Tibial nerve (tissue), 4 donors: ENCODE data around the gene LAMP2. TPM values are rescaled to one million over a fixed set of nuclear protein-coding genes. Genes with fewer than 3 reads are reported as not detected.
A peak's percentile ranks its signal among the peaks of the same experiment; 100 is the strongest.
"Not testable (repeated sequence)": the region's sequence is repeated elsewhere in the genome, so short reads cannot be mapped to it uniquely, and the experiment has no call there.

ENCODE experiments used
- DNase-seq, 2 donors: peaks; one replicate each; pipeline ENCODE4 v3.0.0-alpha.2; 2019; ENCODE audit warnings: low spot score in 2 of 2
- H3K27ac ChIP-seq, 4 donors: fragments of 200-600 bp; sonication (generic) in 3 of 4; one replicate each; pipeline ENCODE4 v1.5.1; 2017 to 2019; ENCODE audit warnings: mild to moderate bottlenecking in 1 of 4
- H3K27me3 ChIP-seq, 2 donors: fragments of 200-600 bp; sonication (generic) in 1 of 2; one replicate each; pipeline versions ENCODE4 v1.5.1 to v1.6.0; 2017 to 2019
- H3K36me3 ChIP-seq, 3 donors: fragments of 200-600 bp; sonication (generic); one replicate each; pipeline ENCODE4 v1.5.1; 2018 to 2019
- H3K4me1 ChIP-seq, 4 donors: fragments of 200-600 bp; sonication (generic) in 3 of 4; one replicate each; pipeline ENCODE4 v1.5.1; 2017 to 2019
- H3K4me3 ChIP-seq, 4 donors: fragments of 200-600 bp; sonication (generic) in 3 of 4; one replicate each; pipeline ENCODE4 v1.5.1; 2017 to 2019; ENCODE audit warnings: mild to moderate bottlenecking in 1 of 4, moderate library complexity in 1 of 4
- H3K9me3 ChIP-seq, 4 donors: fragments of 200-600 bp; sonication (generic) in 3 of 4; one replicate each; pipeline ENCODE4 v1.5.1; 2017 to 2019
- CTCF ChIP-seq, 5 experiments: fragments of 200-600 bp in 3 of 5; fragments of 450-650 bp in 2 of 5; sonication (generic) in 3 of 5; IDR thresholded peaks; one replicate each; pipeline ENCODE4 v1.5.1; 2016 to 2019; ENCODE audit warnings: antibody characterized with exemption in 5 of 5, mild to moderate bottlenecking in 3 of 5, moderate library complexity in 2 of 5
- EP300 ChIP-seq, 2 donors: sonication (generic); formaldehyde crosslinking; IDR thresholded peaks; one replicate each; pipeline ENCODE4 v1.6.1; 2017; ENCODE audit warnings: antibody characterized with exemption in 2 of 2, mild to moderate bottlenecking in 1 of 2
- POLR2A ChIP-seq, 2 donors: fragments of 450-650 bp; IDR thresholded peaks; one replicate each; pipeline ENCODE4 v1.6.1; 2017; ENCODE audit warnings: antibody characterized with exemption in 2 of 2, mild to moderate bottlenecking in 2 of 2, moderate library complexity in 2 of 2
- WGBS, 2 donors: methylation state at CpG; one replicate each; pipeline ENCODE4 v1.1.5; 2018; 5-methylcytosine and 5-hydroxymethylcytosine counted together
- total RNA-seq, 4 donors: library from RNA; depleted of rRNA; stranded (reverse); fragments of >200 nt; gene quantifications; one replicate each; pipeline ENCODE4 v1.1.0, GENCODE V29; 2016

The LAMP2 gene
- total RNA-seq, 4 donors from 2014 or later = 84.9 to 110 (median 106) TPM

GRCh38 chrX:120485315-120485637 is 16.2 kb upstream of the LAMP2 start:
- H3K27me3 ChIP-seq = no peaks in the 10 kb centered on the region
- DNase-seq = no peak
- peaks cover 0 to 8% (median 2%) of the 10 kb centered on the region in 4 donors for H3K4me1 ChIP-seq
- H3K9me3 ChIP-seq = no peaks in the 10 kb centered on the region
- H3K4me3 ChIP-seq = peak overlapping the region; percentile 34 to 51 (median 46)
- TF ChIP-seq CTCF (IDR thresholded peaks at IDR 0.05) = no peak
- TF ChIP-seq POLR2A (IDR thresholded peaks at IDR 0.05) = no peak
- TF ChIP-seq EP300 (IDR thresholded peaks at IDR 0.05) = no peak
- peak overlapping the region; percentile 75 to 89 (median 83) for H3K27ac ChIP-seq
- 57 to 74% methylated on average over 3 of the region's 3 CpGs for WGBS, 2 donors
- no peaks in the 10 kb centered on the region for H3K36me3 ChIP-seq

GRCh38 chrX:120477453-120477852 is 8.4 kb upstream of the LAMP2 start:
- Histone ChIP-seq H3K9me3 (no peaks in the 10 kb centered on the region), H3K27ac (no peak overlapping the region), H3K36me3 (no peaks in the 10 kb centered on the region), H3K4me3 (no peak overlapping the region), H3K4me1 (no peaks in the 10 kb centered on the region), H3K27me3 (no peaks in the 10 kb centered on the region)
- TF ChIP-seq POLR2A (IDR thresholded peaks at IDR 0.05) = no peak
- TF ChIP-seq CTCF (IDR thresholded peaks at IDR 0.05) = no peak
- TF ChIP-seq EP300 (IDR thresholded peaks at IDR 0.05) = no peak
- no peak for DNase-seq
- 72 to 85% methylated on average over 3 of the region's 3 CpGs for WGBS, 2 donors

GRCh38 chrX:120476714-120477113 is 7.6 kb upstream of the LAMP2 start:
- no peak for DNase-seq
- no peak for TF ChIP-seq POLR2A (IDR thresholded peaks at IDR 0.05)
- TF ChIP-seq EP300 (IDR thresholded peaks at IDR 0.05) = no peak
- no peak for TF ChIP-seq CTCF (IDR thresholded peaks at IDR 0.05)
- Histone ChIP-seq H3K27me3 (no peaks in the 10 kb centered on the region), H3K9me3 (no peaks in the 10 kb centered on the region), H3K4me3 (no peak overlapping the region), H3K27ac (no peak overlapping the region), H3K36me3 (no peaks in the 10 kb centered on the region), H3K4me1 (no peaks in the 10 kb centered on the region)
- WGBS, 2 donors = 76 to 86% methylated on average over 2 of the region's 2 CpGs

- H3K9me3 ChIP-seq, H3K27me3 ChIP-seq, H3K4me3 ChIP-seq, H3K36me3 ChIP-seq, H3K4me1 ChIP-seq, H3K27ac ChIP-seq: not testable (repeated sequence)
- 0 to 20% methylated on average over 1 of the region's 1 CpG for WGBS, 2 donors
- peak in 1 of 2 donors; percentile 21 for DNase-seq
- peak; percentile 23 to 75 (median 40) for TF ChIP-seq CTCF (IDR thresholded peaks at IDR 0.05)
These were observed 6.4 kb upstream of the LAMP2 start for GRCh38 chrX:120475447-120475846.

- no peak overlapping the region for H3K27ac ChIP-seq
- no peaks in the 10 kb centered on the region for H3K27me3 ChIP-seq
- WGBS, 2 donors = 65 to 83% methylated on average over 2 to 3 of the region's 3 CpGs
- H3K9me3 ChIP-seq = no peaks in the 10 kb centered on the region
- no peaks in the 10 kb centered on the region for H3K36me3 ChIP-seq
- TF ChIP-seq CTCF (IDR thresholded peaks at IDR 0.05) (no peak), POLR2A (IDR thresholded peaks at IDR 0.05) (no peak), EP300 (IDR thresholded peaks at IDR 0.05) (no peak)
- DNase-seq = no peak
- no peak overlapping the region for H3K4me3 ChIP-seq
- H3K4me1 ChIP-seq = no peaks in the 10 kb centered on the region
These were observed 5.0 kb upstream of the LAMP2 start for GRCh38 chrX:120474085-120474484.

GRCh38 chrX:120469657-120470056 is 561 bp upstream of the LAMP2 start:
- not testable (repeated sequence) for H3K27me3 ChIP-seq, DNase-seq, H3K36me3 ChIP-seq, H3K9me3 ChIP-seq
- Histone ChIP-seq H3K27ac (peak overlapping the region in 1 of 4 donors; percentile 96), H3K4me3 (peak overlapping the region in 1 of 4 donors; percentile 69), H3K4me1 (peaks cover 0 to 19% (median 0%) of the 10 kb centered on the region in 4 donors)
- WGBS, 2 donors = 61 to 81% methylated on average over 4 to 5 of the region's 5 CpGs
